K562 (cell line): ENCODE measurements around the gene DNAH3. TPM values are rescaled to one million over a fixed set of nuclear protein-coding genes. Genes with fewer than 3 reads are reported as not detected.

Experiments used
- CBX8 ChIP-seq: fragments of 200-600 bp; sonication (generic); IDR thresholded peaks from 2 replicates; pipeline ENCODE4 v1.6.1; 2012; ENCODE audit warnings: borderline replicate concordance, mixed run types, low read depth, mild to moderate bottlenecking, moderate library complexity, mixed read lengths, low read length, control low read depth, inconsistent platforms; ENCODE audit not compliant: poor library complexity, severe bottlenecking; ENCODE audit errors: extremely low read depth
- CTBP1 ChIP-seq: fragments of 450-650 bp; IDR thresholded peaks from 2 replicates; pipeline ENCODE4 v1.6.1; 2016; ENCODE audit warnings: borderline replicate concordance
- HDAC8 ChIP-seq: fragments of 450-650 bp; IDR thresholded peaks from 2 replicates; pipeline ENCODE4 v1.6.1; 2016; ENCODE audit warnings: mild to moderate bottlenecking, missing genetic modification characterization, moderate library complexity, missing compliant biosample characterization
- HDGF ChIP-seq: fragments of 450-650 bp; IDR thresholded peaks from 2 replicates; pipeline ENCODE4 v1.6.1; 2016
- KLF13 ChIP-seq: fragments of 450-650 bp; IDR thresholded peaks from 2 replicates; pipeline ENCODE4 v1.6.1; 2016; ENCODE audit warnings: missing genetic modification characterization, low read depth, mild to moderate bottlenecking, missing compliant biosample characterization, moderate library complexity, borderline replicate concordance
- KLF6 ChIP-seq: fragments of 250-450 bp; sonication (Bioruptor Pico); IDR thresholded peaks from 2 replicates; pipeline ENCODE4 v1.4.0; 2020; ENCODE audit warnings: mild to moderate bottlenecking, moderate library complexity, borderline replicate concordance
- L3MBTL2 ChIP-seq: fragments of 450-650 bp; IDR thresholded peaks from 2 replicates; pipeline ENCODE4 v1.6.1; 2016; ENCODE audit warnings: mild to moderate bottlenecking, moderate library complexity
- LEF1 ChIP-seq: fragments of 450-650 bp; IDR thresholded peaks from 2 replicates; pipeline ENCODE4 v1.6.1; 2016; ENCODE audit warnings: mild to moderate bottlenecking
- PHF21A ChIP-seq: fragments of 450-650 bp; IDR thresholded peaks from 2 replicates; pipeline ENCODE4 v1.6.1; 2017; ENCODE audit warnings: low read depth, borderline replicate concordance
- SAFB ChIP-seq: fragments of 200-400 bp; formaldehyde crosslinking; IDR thresholded peaks from 2 replicates; pipeline ENCODE4 v1.6.1; 2017; ENCODE audit warnings: low read depth, low read length, borderline replicate concordance
- TBL1XR1 ChIP-seq, 2 experiments: IDR thresholded peaks; 2 replicates each; pipeline ENCODE4 v1.6.1; 2012; ENCODE audit warnings: improper control_type of control experiment in 2 of 2, low read length in 2 of 2, mild to moderate bottlenecking in 1 of 2
- ZSCAN29 ChIP-seq: fragments of 450-650 bp; IDR thresholded peaks from 2 replicates; pipeline ENCODE4 v1.6.1; 2017
- polyA plus RNA-seq, 8 experiments: library from polyadenylated mRNA; depleted of rRNA in 4 of 8; stranded (reverse) in 5 of 8; unstranded in 3 of 8; fragments of >200 nt; fragmentation: Nextera tagmentation in 2 of 8; fragmentation: Illumina TruSeq in 1 of 8; extraction: Ambion mirVana in 2 of 8; extraction: Trizol in 1 of 8; gene quantifications; 2 replicates each; pipeline versions ENCODE4 v1.2.1 to v1.2.3, GENCODE V29; 2011 to 2014; ENCODE audit warnings: inconsistent platforms in 1 of 8, missing spikeins in 1 of 8
- total RNA-seq, 7 experiments: library from RNA; depleted of rRNA in 6 of 7; stranded (reverse); fragments of >200 nt in 6 of 7; fragmentation: Illumina TruSeq in 2 of 7; extraction: Trizol in 2 of 7; gene quantifications; 2 replicates each; pipeline versions ENCODE4 v1.2.1 to v1.2.3, GENCODE V29; 2011 to 2021; ENCODE audit warnings: low replicate concordance in 1 of 7
- TF ChIP-seq, protein P1 (sequence below): fragments of 450-650 bp; IDR thresholded peaks from 2 replicates; pipeline ENCODE4 v1.6.1; 2016; ENCODE audit warnings: low read depth
- TF ChIP-seq, protein P2 (sequence below): fragments of 450-650 bp; formaldehyde crosslinking; IDR thresholded peaks from 2 replicates; pipeline ENCODE4 v1.4.0; 2022; ENCODE audit warnings: mild to moderate bottlenecking, moderate library complexity
- TF ChIP-seq, protein P3 (sequence below), 2 experiments: IDR thresholded peaks; 2 replicates each; pipeline ENCODE4 v1.6.1; 2012; ENCODE audit warnings: improper control_type of control experiment in 2 of 2, low read depth in 2 of 2, low read length in 2 of 2, borderline replicate concordance in 1 of 2

Gene DNAH3
- total and polyA plus RNA-seq, 9 of the 15 experiments (the other 6 are each of a cell fraction or from before 2014, with no cell fraction given): 0.32 to 0.84 (median 0.44) TPM

DNA sequence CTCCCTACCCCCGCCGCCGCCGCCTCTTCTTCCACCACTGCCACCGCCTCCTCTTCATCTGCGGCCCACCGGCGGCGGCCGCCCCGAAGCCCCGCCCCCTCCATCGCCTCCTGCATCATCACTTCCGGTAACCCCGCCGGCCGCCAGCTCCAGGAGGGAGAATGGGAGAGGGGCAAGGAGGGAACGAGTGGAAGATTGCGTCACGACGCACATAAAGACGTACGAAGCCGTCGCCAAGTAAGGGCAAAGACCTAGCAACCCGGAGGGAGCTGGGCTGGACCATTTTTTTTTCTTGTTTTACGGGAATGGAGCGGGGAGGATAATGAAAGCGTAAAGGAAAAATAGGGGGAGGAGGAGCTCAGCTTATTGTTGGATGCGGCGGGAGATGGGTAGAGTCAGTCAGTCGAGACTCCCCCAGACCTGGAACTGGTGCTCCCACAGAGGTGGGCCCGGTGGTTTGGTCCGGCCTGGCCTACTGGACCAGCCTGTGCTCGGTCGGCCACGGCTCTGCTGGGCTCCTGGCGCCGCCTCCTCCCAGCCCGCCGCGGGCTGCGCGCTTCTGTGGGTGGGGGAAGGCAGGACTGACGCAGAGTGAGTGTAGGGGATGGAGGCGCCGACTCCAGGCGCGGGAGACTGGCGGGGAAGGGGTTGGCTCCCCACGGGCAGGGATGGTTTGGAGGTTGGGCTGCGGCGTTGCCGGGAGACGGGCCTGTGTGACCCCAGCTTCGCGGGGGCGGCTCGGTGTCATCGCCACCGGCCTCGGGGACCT lies 250.2 kb downstream of the DNAH3 start, which contains the start of the genes DCUN1D3 and LYRM1 (continued):
- TF ChIP-seq, protein P1, sequence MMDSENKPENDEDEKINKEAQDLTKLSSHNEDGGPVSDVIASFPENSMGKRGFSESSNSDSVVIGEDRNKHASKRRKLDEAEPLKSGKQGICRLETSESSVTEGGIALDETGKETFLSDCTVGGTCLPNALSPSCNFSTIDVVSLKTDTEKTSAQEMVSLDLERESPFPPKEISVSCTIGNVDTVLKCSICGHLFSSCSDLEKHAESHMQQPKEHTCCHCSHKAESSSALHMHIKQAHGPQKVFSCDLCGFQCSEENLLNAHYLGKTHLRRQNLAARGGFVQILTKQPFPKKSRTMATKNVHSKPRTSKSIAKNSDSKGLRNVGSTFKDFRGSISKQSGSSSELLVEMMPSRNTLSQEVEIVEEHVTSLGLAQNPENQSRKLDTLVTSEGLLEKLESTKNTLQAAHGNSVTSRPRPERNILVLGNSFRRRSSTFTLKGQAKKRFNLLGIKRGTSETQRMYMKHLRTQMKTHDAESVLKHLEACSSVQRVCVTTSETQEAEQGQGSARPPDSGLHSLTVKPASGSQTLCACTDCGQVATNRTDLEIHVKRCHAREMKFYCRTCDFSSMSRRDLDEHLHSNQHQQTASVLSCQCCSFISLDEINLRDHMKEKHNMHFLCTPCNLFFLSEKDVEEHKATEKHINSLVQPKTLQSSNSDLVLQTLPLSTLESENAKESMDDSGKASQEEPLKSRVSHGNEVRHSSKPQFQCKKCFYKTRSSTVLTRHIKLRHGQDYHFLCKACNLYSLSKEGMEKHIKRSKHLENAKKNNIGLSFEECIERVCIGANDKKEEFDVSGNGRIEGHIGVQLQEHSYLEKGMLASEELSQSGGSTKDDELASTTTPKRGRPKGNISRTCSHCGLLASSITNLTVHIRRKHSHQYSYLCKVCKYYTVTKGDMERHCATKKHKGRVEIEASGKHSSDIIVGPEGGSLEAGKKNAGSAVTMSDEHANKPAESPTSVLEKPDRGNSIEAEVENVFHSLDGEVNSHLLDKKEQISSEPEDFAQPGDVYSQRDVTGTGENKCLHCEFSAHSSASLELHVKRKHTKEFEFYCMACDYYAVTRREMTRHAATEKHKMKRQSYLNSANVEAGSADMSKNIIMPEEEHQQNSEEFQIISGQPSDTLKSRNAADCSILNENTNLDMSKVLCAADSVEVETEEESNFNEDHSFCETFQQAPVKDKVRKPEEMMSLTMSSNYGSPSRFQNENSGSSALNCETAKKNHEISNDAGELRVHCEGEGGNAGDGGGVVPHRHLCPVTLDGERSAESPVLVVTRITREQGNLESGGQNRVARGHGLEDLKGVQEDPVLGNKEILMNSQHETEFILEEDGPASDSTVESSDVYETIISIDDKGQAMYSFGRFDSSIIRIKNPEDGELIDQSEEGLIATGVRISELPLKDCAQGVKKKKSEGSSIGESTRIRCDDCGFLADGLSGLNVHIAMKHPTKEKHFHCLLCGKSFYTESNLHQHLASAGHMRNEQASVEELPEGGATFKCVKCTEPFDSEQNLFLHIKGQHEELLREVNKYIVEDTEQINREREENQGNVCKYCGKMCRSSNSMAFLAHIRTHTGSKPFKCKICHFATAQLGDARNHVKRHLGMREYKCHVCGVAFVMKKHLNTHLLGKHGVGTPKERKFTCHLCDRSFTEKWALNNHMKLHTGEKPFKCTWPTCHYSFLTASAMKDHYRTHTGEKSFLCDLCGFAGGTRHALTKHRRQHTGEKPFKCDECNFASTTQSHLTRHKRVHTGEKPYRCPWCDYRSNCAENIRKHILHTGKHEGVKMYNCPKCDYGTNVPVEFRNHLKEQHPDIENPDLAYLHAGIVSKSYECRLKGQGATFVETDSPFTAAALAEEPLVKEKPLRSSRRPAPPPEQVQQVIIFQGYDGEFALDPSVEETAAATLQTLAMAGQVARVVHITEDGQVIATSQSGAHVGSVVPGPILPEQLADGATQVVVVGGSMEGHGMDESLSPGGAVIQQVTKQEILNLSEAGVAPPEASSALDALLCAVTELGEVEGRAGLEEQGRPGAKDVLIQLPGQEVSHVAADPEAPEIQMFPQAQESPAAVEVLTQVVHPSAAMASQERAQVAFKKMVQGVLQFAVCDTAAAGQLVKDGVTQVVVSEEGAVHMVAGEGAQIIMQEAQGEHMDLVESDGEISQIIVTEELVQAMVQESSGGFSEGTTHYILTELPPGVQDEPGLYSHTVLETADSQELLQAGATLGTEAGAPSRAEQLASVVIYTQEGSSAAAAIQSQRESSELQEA: peak; percentile 74; the same call in 1 of the 2 replicates
- TF ChIP-seq KLF13 (tag): no peak
- TF ChIP-seq, protein P2, sequence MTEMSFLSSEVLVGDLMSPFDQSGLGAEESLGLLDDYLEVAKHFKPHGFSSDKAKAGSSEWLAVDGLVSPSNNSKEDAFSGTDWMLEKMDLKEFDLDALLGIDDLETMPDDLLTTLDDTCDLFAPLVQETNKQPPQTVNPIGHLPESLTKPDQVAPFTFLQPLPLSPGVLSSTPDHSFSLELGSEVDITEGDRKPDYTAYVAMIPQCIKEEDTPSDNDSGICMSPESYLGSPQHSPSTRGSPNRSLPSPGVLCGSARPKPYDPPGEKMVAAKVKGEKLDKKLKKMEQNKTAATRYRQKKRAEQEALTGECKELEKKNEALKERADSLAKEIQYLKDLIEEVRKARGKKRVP (CRISPR knock-in tag): peak; percentile 66; the same call in 1 of the 2 replicates
- TF ChIP-seq L3MBTL2: no peak; the same call in 1 of the 2 replicates
- TF ChIP-seq TBL1XR1 (IDR thresholded peaks at IDR 0.05; ENCODE audit: low read length in 2 of 2): peak; percentile 16 to 19; a peak in 1 of 4 replicates
- TF ChIP-seq CTBP1: peak; percentile 91
- TF ChIP-seq HDAC8: no peak
- TF ChIP-seq, protein P3, sequence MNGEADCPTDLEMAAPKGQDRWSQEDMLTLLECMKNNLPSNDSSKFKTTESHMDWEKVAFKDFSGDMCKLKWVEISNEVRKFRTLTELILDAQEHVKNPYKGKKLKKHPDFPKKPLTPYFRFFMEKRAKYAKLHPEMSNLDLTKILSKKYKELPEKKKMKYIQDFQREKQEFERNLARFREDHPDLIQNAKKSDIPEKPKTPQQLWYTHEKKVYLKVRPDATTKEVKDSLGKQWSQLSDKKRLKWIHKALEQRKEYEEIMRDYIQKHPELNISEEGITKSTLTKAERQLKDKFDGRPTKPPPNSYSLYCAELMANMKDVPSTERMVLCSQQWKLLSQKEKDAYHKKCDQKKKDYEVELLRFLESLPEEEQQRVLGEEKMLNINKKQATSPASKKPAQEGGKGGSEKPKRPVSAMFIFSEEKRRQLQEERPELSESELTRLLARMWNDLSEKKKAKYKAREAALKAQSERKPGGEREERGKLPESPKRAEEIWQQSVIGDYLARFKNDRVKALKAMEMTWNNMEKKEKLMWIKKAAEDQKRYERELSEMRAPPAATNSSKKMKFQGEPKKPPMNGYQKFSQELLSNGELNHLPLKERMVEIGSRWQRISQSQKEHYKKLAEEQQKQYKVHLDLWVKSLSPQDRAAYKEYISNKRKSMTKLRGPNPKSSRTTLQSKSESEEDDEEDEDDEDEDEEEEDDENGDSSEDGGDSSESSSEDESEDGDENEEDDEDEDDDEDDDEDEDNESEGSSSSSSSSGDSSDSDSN (IDR thresholded peaks at IDR 0.05; ENCODE audit: borderline replicate concordance in 1 of 2, low read depth in 2 of 2, low read length in 2 of 2): peak; percentile 84 to 85; a peak in 3 of 4 replicates
- no peak for TF ChIP-seq CBX8
- TF ChIP-seq LEF1: no peak
- TF ChIP-seq PHF21A: no peak
- no peak for TF ChIP-seq ZSCAN29
- TF ChIP-seq HDGF: no peak
- no peak for TF ChIP-seq SAFB
- TF ChIP-seq KLF6: no peak
